Testis (tissue), 2 donors: ENCODE results near the gene MBD3L3.
"Not testable (repeated sequence)": the region's sequence is repeated elsewhere in the genome, so short reads cannot be mapped to it uniquely, and the experiment has no call there.

ENCODE experiments used
- CTCF ChIP-seq, 3 experiments: fragments of 450-650 bp in 2 of 3; fragments of 200-600 bp in 1 of 3; sonication (generic) in 1 of 3; IDR thresholded peaks; one replicate each; pipeline ENCODE4 v1.5.1; 2016 to 2019; ENCODE audit warnings: antibody characterized with exemption in 3 of 3, mild to moderate bottlenecking in 2 of 3, moderate library complexity in 1 of 3
- POLR2A ChIP-seq: fragments of 450-650 bp; IDR thresholded peaks from one replicate; pipeline ENCODE4 v1.6.1; 2017; ENCODE audit warnings: antibody characterized with exemption, mild to moderate bottlenecking, moderate library complexity

- TF ChIP-seq CTCF (IDR thresholded peaks at IDR 0.05); POLR2A: not testable (repeated sequence)
Observed at GRCh38 chr19:7067122-7067521, 8.6 kb upstream of the MBD3L3 start.
